AG04449 (cell line): ENCODE results near the gene BRMS1.
"Not testable (repeated sequence)": the region's sequence is repeated elsewhere in the genome, so short reads cannot be mapped to it uniquely, and the experiment has no call there.

Experiments
- CTCF ChIA-PET: fragments of 350-600 bp; formaldehyde crosslinking; extraction: SDS; loops from one replicate; lab custom pipeline; 2021; ENCODE audit warnings: antibody characterized with exemption; lab: Yijun Ruan, JAX
- POLR2A ChIA-PET: fragments of 400-600, 350-600 bp; formaldehyde crosslinking; extraction: SDS; loops from one replicate; lab custom pipeline; 2020; ENCODE audit warnings: antibody characterized with exemption, inconsistent platforms; lab: Yijun Ruan, JAX
- DNase-seq: peaks from one replicate; pipeline ENCODE4 v3.0.0-alpha.2; 2010; ENCODE audit warnings: low read depth, low spot score
- H3K4me3 ChIP-seq: 2 replicates; pipeline ENCODE4 v1.5.1; 2011; ENCODE audit warnings: low read depth, mild to moderate bottlenecking, control low read depth, low read length
- TF ChIP-seq, protein P1 (sequence below): IDR thresholded peaks from one replicate; pipeline ENCODE4 v1.5.1; 2011; ENCODE audit warnings: mild to moderate bottlenecking, moderate library complexity, low read length, control low read depth, inconsistent platforms; ENCODE audit not compliant: insufficient read depth; ENCODE audit errors: missing control alignments

The BRMS1 gene

DNA sequence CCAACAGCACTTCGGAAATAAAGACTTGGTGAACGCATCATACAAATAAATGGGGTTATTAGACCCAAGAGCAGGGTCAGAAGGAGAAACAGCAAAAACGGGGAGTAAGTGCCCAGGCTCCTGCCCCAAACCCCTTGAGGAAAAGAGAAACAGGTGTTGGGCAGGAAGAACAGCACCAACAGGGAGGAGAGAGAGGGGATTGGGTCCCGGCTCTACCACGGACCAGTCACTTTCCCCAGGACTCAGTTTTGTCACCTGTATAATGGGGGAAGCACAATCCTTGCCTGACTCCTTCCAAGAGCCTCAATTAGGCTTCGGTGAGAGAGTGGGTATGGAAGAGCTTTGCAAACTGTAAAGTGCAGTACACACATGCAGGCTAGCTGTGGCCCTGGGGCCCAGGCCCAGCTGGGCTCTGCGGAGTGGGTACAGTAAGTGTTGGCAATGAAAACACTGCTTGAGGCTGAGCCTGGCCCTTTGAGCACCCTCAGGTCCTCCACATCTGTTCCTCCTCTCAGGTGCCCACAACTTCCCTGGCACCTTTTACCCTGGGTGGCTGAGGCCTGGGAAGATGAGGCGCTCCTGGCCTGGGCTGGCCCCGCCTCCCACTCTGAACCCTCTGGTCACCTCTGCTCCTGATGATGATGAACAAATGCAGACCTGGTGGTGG, 17.7 kb upstream of the BRMS1 start:
- no peak for DNase-seq
- CTCF ChIA-PET = interaction anchor here (0.9 to 4.1 kb wide), 8 partner anchors 8 to 27 kb away, joined by 3 to 23 read pairs (median 6); no protein-coding TSS in a partner anchor
- H3K4me3 ChIP-seq = no peak overlapping the region
- TF ChIP-seq, protein P1, sequence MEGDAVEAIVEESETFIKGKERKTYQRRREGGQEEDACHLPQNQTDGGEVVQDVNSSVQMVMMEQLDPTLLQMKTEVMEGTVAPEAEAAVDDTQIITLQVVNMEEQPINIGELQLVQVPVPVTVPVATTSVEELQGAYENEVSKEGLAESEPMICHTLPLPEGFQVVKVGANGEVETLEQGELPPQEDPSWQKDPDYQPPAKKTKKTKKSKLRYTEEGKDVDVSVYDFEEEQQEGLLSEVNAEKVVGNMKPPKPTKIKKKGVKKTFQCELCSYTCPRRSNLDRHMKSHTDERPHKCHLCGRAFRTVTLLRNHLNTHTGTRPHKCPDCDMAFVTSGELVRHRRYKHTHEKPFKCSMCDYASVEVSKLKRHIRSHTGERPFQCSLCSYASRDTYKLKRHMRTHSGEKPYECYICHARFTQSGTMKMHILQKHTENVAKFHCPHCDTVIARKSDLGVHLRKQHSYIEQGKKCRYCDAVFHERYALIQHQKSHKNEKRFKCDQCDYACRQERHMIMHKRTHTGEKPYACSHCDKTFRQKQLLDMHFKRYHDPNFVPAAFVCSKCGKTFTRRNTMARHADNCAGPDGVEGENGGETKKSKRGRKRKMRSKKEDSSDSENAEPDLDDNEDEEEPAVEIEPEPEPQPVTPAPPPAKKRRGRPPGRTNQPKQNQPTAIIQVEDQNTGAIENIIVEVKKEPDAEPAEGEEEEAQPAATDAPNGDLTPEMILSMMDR = no peak
- POLR2A ChIA-PET = no interaction called here

DNA sequence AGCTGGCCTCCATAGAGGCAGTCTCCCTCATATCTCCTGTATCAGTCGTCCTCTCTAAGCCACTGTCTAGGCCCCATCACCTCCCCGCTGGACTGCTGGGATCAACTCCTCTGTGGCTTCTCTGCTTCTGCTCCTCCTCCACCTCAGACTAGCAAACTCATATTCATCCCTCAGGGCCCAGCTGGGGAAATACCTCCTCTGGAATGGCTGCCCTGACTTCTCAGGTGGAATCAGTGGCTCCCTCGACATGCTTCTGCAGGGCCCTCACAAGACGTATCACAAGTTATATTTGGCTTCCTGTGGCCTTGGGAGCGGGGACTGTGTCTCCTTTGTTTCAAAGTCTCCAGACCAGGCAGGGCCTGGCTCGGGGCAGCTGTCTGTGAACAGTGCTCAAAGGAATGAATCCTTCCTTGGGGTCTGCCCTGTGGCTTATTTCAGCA, 16.6 kb upstream of the BRMS1 start:
- POLR2A ChIA-PET = no interaction called here
- CTCF ChIA-PET = interaction anchor here (1.3 to 4.1 kb wide), 4 partner anchors 9 to 28 kb away, joined by 3 to 23 read pairs (median 5); no protein-coding TSS in a partner anchor
- no peak for DNase-seq
- H3K4me3 ChIP-seq = no peak overlapping the region
- TF ChIP-seq, protein P1 = no peak

DNA sequence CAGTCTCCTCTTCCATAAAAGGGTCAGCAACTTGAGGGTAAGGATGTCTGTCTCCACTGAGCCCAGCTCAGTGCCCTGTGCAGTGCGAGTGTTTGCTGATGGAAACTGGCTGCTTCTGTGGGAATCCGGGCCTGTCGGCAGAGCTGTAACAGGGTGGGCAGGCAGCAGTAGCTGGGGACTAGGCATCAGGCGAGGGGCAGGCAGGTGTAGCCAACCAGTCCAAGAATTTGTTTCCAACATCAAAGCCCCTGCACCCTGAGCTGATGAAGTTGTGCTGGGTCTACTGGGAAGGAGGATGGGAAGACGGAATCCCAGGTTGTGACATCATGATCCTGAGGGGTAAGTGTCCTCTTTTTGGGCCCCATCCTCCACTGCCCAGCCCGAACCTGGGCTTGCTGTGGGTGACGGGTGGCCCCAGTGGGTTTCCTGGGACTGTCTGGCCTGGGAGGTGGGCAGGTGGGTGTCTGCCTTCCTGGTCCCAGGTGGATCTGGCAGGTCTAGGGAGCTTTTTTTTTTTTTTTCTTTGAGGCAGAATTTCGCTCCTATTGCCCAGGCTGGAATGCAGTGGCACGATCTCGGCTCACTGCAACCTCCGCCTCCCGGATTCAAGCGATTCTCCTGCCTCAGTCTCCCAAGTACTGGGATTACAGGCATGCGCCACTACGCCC, 15.6 kb upstream of the BRMS1 start:
- TF ChIP-seq, protein P1 = no peak
- no peak overlapping the region for H3K4me3 ChIP-seq
- ChIA-PET POLR2A (no interaction called here), CTCF (interaction anchor here (0.9 to 4.1 kb wide), 3 partner anchors 15 to 29 kb away, joined by 5 to 23 read pairs (median 6); no protein-coding TSS in a partner anchor)
- DNase-seq = no peak

DNA sequence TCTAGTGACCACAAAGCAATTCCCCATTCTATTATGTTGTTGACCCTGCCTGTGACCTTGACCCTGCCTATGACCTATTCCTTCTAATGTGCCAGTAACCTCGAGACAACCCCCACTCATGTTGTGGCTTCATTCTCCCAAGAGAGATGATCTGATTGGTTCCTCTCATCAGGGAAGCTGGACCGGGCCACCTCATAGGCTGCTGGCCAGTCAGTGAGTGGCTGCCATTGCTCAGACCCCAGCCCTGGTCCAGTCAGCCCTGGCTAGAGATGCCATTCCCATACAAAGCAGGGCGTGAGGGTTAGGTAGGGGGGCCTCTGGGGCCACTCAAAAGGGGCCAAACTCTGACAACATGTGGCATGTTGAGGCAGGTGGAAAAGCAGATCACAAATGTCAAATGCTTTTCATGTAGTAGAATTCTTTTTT, 14.8 kb upstream of the BRMS1 start:
- no peak for DNase-seq
- ChIA-PET CTCF (interaction anchor here (4.1 kb wide), 1 partner anchor 30 kb away, joined by 23 read pairs; no protein-coding TSS in a partner anchor), POLR2A (no interaction called here)
- TF ChIP-seq, protein P1 = no peak
- no peak overlapping the region for H3K4me3 ChIP-seq

DNA sequence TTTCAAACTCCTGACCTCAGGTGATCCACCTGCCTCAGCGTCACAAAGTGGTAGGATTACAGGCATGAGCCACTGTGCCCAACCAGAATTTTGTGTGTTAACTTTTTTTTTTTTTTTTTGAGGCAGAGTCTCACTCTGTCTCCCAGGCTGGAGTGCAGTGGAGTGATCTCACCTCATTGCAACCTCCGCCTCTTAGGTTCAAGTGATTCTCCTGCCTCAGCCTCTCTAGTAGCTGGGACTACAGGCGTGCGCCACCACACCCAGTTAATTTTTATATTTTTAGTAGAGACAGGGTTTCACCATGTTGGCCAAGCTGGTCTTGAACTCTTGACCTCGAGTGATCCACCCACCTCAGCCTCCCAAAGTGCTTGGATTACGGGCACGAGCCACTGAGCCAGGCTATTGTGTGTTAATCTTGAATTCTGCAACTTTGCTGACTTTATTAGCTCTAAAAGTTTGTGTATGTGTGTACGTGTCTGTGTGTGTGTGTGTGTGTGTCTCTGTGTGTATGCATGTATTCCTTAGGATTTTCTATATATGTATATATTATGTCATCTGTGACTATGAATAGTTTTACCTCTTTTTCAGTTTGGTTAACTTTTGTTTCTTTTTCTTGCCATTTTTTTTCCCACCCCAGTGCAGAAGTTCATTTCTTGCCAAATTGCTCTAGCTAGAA, 5.8 kb upstream of the BRMS1 start:
- not testable (repeated sequence) for H3K4me3 ChIP-seq, DNase-seq
- POLR2A ChIA-PET = interaction anchor here (0.9 kb wide), 1 partner anchor 39 kb away, joined by 3 read pairs; no protein-coding TSS in a partner anchor
- CTCF ChIA-PET = interaction anchor here (1.0 to 2.5 kb wide), 4 partner anchors 13 to 39 kb away, joined by 3 to 10 read pairs (median 5); no protein-coding TSS in a partner anchor

DNA sequence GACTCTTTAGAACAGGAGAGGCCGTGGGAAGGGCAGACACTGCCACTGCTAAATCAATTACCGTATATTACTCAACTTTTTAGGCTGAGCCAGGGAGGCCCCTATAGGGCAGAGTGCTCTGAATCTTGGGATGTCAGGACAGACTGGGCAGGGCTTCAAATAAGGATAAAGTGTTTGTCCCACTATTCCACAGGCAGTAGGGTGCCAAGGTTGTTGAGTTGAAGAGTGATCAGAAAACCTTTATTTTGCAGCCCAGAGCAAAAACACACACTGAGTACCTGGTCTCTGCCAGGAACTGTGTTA, 4.1 kb upstream of the BRMS1 start:
- TF ChIP-seq, protein P1 = no peak
- no peak overlapping the region for H3K4me3 ChIP-seq
- ChIA-PET POLR2A (interaction anchor here (1.4 to 2.5 kb wide), 2 partner anchors 36 to 60 kb away, joined by 6 to 11 read pairs; partner anchors contain the start of gene YIF1A), CTCF (interaction anchor here (1.0 to 2.5 kb wide), 3 partner anchors 37 to 40 kb away, joined by 3 to 10 read pairs (median 7); no protein-coding TSS in a partner anchor)
- no peak for DNase-seq
